Type B pancreatic cell (in vitro differentiated cells): ENCODE measurements around the gene ARL4A. TPM values are rescaled to one million over a fixed set of nuclear protein-coding genes. Genes with fewer than 3 reads are reported as not detected.

Experiments
- DNase-seq: peaks from one replicate; pipeline ENCODE4 v3.0.0; 2021; ENCODE audit warnings: mixed read lengths; ENCODE audit not compliant: unreplicated experiment; ENCODE audit errors: extremely low spot score
- H3K27ac Mint-ChIP-seq: 2 replicates; pipeline ENCODE4 v1.8.0; 2021; ENCODE audit warnings: mild to moderate bottlenecking, mixed read lengths
- H3K27me3 Mint-ChIP-seq: 2 replicates; pipeline ENCODE4 v1.8.0; 2021; ENCODE audit warnings: mixed read lengths
- H3K36me3 Mint-ChIP-seq: 2 replicates; pipeline ENCODE4 v1.8.0; 2021; ENCODE audit warnings: mixed read lengths
- H3K4me1 Mint-ChIP-seq: one replicate; pipeline ENCODE4 v1.8.0; 2021; ENCODE audit warnings: mixed read lengths; ENCODE audit not compliant: unreplicated experiment
- H3K4me3 Mint-ChIP-seq: 2 replicates; pipeline ENCODE4 v1.8.0; 2021; ENCODE audit warnings: mild to moderate bottlenecking, mixed read lengths
- H3K9me3 Mint-ChIP-seq: 2 replicates; pipeline ENCODE4 v1.8.0; 2021; ENCODE audit warnings: mixed read lengths
- total RNA-seq: library from RNA; stranded (reverse); gene quantifications from 2 replicates; pipeline ENCODE4 v1.2.1, GENCODE V29; 2021; ENCODE audit warnings: low replicate concordance
- TF ChIP-seq, protein P1 (sequence below): fragments of 200-600 bp; sonication (generic); conservative IDR thresholded peaks from 2 replicates; pipeline ENCODE4 v1.5.0; 2021; ENCODE audit warnings: antibody characterized with exemption, mild to moderate bottlenecking

The ARL4A gene
- total RNA-seq, 1 donor from 2014 or later = 25.5 TPM

DNA sequence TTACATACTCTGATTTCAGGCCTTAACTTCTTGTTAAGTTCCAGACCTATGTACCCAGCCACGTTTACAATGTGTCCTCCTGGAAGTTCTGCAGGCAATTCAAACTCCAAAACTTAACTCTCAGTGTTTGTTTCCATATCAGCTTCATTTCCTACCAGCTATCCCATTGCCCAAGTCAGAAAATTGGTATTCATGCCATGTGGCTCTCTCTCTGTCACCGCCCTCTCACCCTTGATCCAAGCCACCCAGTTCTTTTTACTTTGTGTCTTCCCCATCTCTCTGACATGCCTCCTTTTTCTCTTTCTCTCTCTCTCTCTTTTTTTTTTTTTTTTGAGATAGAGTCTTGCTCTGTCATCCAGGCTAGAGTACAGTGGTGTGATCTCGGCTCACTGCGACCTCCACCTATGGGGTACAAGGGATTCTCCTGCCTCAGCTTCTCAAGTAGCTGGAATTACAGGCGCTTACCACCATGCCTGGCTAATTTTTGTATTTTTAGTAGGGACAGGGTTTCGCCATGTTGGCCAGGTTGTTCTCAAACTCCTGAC is 33.9 kb downstream of the ARL4A start:
- no peak overlapping the region for H3K27ac Mint-ChIP-seq
- no peak for DNase-seq
- no peaks in the 10 kb centered on the region for H3K9me3 Mint-ChIP-seq
- H3K27me3 Mint-ChIP-seq = no peaks in the 10 kb centered on the region
- H3K4me3 Mint-ChIP-seq = no peak overlapping the region
- H3K4me1 Mint-ChIP-seq = peaks cover 20% of the 10 kb centered on the region
- H3K36me3 Mint-ChIP-seq = no peaks in the 10 kb centered on the region
- TF ChIP-seq, protein P1, sequence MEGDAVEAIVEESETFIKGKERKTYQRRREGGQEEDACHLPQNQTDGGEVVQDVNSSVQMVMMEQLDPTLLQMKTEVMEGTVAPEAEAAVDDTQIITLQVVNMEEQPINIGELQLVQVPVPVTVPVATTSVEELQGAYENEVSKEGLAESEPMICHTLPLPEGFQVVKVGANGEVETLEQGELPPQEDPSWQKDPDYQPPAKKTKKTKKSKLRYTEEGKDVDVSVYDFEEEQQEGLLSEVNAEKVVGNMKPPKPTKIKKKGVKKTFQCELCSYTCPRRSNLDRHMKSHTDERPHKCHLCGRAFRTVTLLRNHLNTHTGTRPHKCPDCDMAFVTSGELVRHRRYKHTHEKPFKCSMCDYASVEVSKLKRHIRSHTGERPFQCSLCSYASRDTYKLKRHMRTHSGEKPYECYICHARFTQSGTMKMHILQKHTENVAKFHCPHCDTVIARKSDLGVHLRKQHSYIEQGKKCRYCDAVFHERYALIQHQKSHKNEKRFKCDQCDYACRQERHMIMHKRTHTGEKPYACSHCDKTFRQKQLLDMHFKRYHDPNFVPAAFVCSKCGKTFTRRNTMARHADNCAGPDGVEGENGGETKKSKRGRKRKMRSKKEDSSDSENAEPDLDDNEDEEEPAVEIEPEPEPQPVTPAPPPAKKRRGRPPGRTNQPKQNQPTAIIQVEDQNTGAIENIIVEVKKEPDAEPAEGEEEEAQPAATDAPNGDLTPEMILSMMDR = no peak

DNA sequence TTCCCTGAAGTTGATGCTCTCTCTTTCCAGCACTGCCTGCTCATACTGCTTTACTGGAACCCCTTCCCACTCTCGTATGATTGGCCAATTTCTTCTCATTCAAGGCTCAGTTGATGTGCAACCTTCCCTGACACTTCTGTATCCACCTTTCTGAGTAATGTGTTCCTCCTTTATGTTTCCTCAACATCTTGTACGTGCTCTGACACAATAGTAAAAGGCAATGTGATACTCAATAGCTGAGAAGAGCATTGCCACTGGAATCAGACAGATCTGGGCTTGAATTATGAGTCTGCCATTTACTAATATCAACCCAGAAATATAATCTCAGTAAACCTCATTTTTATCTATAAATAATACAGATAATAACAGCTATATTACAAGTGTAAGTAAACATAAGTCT is 34.7 kb downstream of the ARL4A start:
- Mint-ChIP-seq H3K27ac (no peak overlapping the region), H3K9me3 (no peaks in the 10 kb centered on the region), H3K27me3 (no peaks in the 10 kb centered on the region), H3K4me3 (no peak overlapping the region), H3K4me1 (peaks cover 14% of the 10 kb centered on the region), H3K36me3 (no peaks in the 10 kb centered on the region)
- TF ChIP-seq, protein P1 = no peak
- DNase-seq = no peak

DNA sequence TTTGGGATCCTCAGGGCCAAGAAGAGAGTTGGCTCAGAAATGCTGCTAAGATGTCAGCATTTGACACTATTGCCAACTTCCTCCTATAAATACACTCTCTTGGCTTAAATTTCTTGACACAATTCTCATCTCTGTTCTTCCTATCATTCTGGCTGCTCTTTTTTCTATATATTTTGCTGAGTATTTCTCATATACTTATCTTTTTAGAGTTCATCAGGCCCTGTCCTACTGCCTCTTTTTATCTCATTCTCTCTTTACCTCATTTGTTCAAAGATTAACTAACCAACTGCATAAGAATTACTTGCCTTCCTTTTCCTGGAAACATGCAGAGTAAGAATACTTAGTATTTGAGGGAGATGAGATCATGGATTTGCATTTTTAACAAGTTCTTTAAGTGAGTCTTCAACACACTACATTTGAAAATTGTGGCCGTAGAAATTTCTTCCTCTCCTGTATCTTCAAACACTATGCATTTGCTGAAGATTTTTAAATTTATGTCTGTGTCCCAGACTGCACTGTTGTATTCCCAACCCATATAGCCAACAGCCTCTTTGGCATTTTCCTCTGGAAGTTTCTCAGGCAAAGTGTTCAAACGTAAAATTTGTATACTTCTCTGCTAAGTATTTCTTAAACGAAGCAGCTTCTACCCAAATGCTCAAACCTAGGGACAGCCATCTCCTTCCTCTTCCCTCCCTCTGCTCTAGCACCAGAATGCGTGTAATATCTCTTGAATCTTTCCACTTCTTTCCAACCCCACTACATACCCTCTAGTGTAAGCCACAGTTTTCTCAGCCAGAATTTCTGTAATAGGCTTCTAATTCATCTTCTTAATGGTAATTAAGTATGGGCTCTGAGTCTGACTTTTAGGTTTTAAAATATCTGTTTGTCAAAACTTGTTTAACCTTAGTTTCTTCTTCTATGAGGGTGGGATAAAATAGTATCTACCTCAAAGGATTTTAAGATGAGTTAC is 35.5 kb downstream of the ARL4A start:
- Mint-ChIP-seq H3K4me3 (no peak overlapping the region), H3K36me3 (no peaks in the 10 kb centered on the region), H3K27ac (no peak overlapping the region), H3K4me1 (peaks cover 16% of the 10 kb centered on the region), H3K27me3 (no peaks in the 10 kb centered on the region), H3K9me3 (no peaks in the 10 kb centered on the region)
- no peak for DNase-seq
- TF ChIP-seq, protein P1 = no peak

DNA sequence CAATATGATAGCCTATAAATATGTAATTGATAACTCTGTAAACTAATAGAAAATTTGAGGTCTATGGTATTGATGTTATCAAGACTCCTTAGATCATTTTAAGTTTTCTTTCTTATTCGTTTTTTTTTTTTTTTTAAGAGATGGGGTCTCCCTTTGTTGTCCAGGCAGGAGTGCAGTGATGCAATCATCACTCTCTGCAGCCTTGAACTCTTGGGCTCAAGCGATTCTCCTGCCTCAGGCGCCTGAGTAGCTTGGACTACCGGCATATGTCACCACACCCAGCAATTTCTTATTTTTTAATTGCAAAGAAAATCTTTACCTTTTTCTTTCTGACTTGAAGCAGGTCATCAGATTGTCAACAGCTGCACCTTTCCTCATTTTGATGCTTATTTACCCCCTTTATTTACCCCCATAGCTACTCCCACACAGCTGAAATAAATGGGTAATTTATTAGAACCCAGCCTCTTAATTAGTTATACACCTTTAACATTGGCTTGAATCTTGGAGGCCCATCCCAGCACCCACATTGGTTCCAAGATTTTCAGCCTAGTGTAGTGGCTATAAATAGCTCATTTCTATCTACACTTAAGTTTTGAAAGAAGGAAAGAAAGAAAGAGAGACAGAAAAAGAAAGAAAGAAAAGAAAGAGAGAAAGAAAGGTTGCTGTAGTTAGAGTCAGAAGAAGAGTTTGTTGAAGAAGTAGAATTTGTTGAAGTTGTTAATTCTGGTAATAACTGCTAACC is 38.3 kb downstream of the ARL4A start:
- no peak overlapping the region for H3K4me3 Mint-ChIP-seq
- peaks cover 9% of the 10 kb centered on the region for H3K4me1 Mint-ChIP-seq
- DNase-seq = no peak
- no peaks in the 10 kb centered on the region for H3K9me3 Mint-ChIP-seq
- H3K27me3 Mint-ChIP-seq = no peaks in the 10 kb centered on the region
- TF ChIP-seq, protein P1 = no peak
- H3K27ac Mint-ChIP-seq = no peak overlapping the region
- H3K36me3 Mint-ChIP-seq = no peaks in the 10 kb centered on the region

DNA sequence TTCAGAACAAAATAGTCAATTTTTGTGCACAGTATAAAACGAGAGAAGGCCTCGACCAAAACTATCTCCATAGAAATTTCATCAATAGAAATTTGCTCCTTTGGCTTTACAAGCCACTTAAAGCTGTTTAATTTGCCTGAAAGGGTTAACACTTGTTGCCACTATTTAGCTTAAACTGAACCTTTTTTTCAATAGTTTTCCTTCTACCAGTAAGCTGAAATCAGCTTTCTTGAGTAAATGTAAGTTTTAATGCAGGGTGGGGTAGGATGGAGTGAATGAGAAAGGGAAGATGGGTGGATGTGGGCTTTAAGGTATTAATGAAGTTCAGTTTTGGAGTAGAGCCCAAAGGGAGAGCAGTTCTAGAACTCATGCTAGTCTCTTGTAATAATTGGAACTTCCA is 39.5 kb downstream of the ARL4A start:
- TF ChIP-seq, protein P1 = no peak
- Mint-ChIP-seq H3K4me1 (peaks cover 13% of the 10 kb centered on the region), H3K9me3 (no peaks in the 10 kb centered on the region), H3K27ac (no peak overlapping the region), H3K4me3 (no peak overlapping the region), H3K27me3 (no peaks in the 10 kb centered on the region), H3K36me3 (no peaks in the 10 kb centered on the region)
- no peak for DNase-seq
